HEK293 (cell line): ENCODE results near the gene H3-3A.

Experiments
- CTCF ChIA-PET: fragments of 350-600 bp; formaldehyde crosslinking; extraction: SDS; loops from one replicate; lab custom pipeline; 2021; ENCODE audit warnings: antibody characterized with exemption; lab: Yijun Ruan, JAX
- POLR2A ChIA-PET: fragments of 300-600 bp; formaldehyde crosslinking; extraction: SDS; loops from one replicate; lab custom pipeline; 2020; ENCODE audit warnings: antibody characterized with exemption, inconsistent platforms; lab: Yijun Ruan, JAX
- H3K27ac ChIP-seq: fragments of 200-500 bp; sonication (Bioruptor generic); 2 replicates; pipeline ENCODE4 v1.5.1; 2014; ENCODE audit warnings: low read depth, low read length, control low read depth, inconsistent platforms; ENCODE audit errors: extremely low read depth
- H3K36me3 ChIP-seq, 2 experiments: fragments of 200-500 bp in 1 of 2; sonication (Bioruptor generic) in 1 of 2; 1 replicate in 1 of 2; 2 replicates in 1 of 2; pipeline ENCODE4 v1.5.1; 2014 to 2017; ENCODE audit warnings: inconsistent platforms in 2 of 2, low read length in 2 of 2; ENCODE audit not compliant: control insufficient read depth in 2 of 2, insufficient read depth in 1 of 2
- H3K4me1 ChIP-seq: fragments of 200-500 bp; sonication (Bioruptor generic); 2 replicates; pipeline ENCODE4 v1.5.1; 2014; ENCODE audit warnings: mild to moderate bottlenecking, low read length, inconsistent platforms; ENCODE audit not compliant: control insufficient read depth, insufficient read depth
- H3K4me3 ChIP-seq: 2 replicates; pipeline ENCODE4 v1.5.1; 2011; ENCODE audit warnings: low read depth, mild to moderate bottlenecking, control low read depth, low read length, moderate library complexity
- H3K9me3 ChIP-seq: fragments of 200-500 bp; sonication (Bioruptor generic); 2 replicates; pipeline ENCODE4 v1.5.1; 2014; ENCODE audit warnings: low read depth, low read length, inconsistent platforms; ENCODE audit not compliant: control insufficient read depth, insufficient read depth
- CTCF ChIP-seq: fragments of 450-650 bp; formaldehyde crosslinking; IDR thresholded peaks from 2 replicates; pipeline ENCODE4 v1.5.1; 2016; ENCODE audit warnings: missing biosample characterization, missing genetic modification characterization
- EGR2 ChIP-seq: fragments of 450-650 bp; formaldehyde crosslinking; IDR thresholded peaks from 2 replicates; pipeline ENCODE4 v1.5.1; 2016; ENCODE audit warnings: low read depth, missing biosample characterization, missing genetic modification characterization
- KLF10 ChIP-seq: fragments of 450-650 bp; IDR thresholded peaks from 2 replicates; pipeline ENCODE4 v1.5.1; 2018; ENCODE audit warnings: missing biosample characterization, mild to moderate bottlenecking, missing genetic modification characterization
- SETDB1 ChIP-seq: IDR thresholded peaks from one replicate; pipeline ENCODE4 v1.6.1; 2017; ENCODE audit warnings: mild to moderate bottlenecking, low read length, moderate library complexity, mixed read lengths; ENCODE audit not compliant: insufficient read length
- YY1 ChIP-seq: fragments of 450-650 bp; formaldehyde crosslinking; IDR thresholded peaks from 2 replicates; pipeline ENCODE4 v1.5.1; 2018; ENCODE audit warnings: missing biosample characterization, missing genetic modification characterization
- YY2 ChIP-seq: fragments of 450-650 bp; formaldehyde crosslinking; IDR thresholded peaks from 2 replicates; pipeline ENCODE4 v1.5.1; 2016; ENCODE audit warnings: missing biosample characterization, missing genetic modification characterization
- ZBTB11 ChIP-seq: fragments of 450-650 bp; formaldehyde crosslinking; conservative IDR thresholded peaks from 2 replicates; pipeline ENCODE4 v1.5.1; 2016; ENCODE audit warnings: low read depth, missing biosample characterization, missing genetic modification characterization
- ZBTB26 ChIP-seq: fragments of 450-650 bp; formaldehyde crosslinking; optimal IDR thresholded peaks from 2 replicates; pipeline ENCODE3; 2016; ENCODE audit warnings: missing biosample characterization, mild to moderate bottlenecking, missing genetic modification characterization
- ZFHX2 ChIP-seq: fragments of 450-650 bp; formaldehyde crosslinking; conservative IDR thresholded peaks from 2 replicates; pipeline ENCODE4 v1.5.1; 2016; ENCODE audit warnings: missing biosample characterization, missing genetic modification characterization
- ZIC2 ChIP-seq: fragments of 450-650 bp; formaldehyde crosslinking; IDR thresholded peaks from 2 replicates; pipeline ENCODE4 v1.5.1; 2016; ENCODE audit warnings: missing biosample characterization, missing genetic modification characterization
- ZNF121 ChIP-seq: fragments of 450-650 bp; formaldehyde crosslinking; IDR thresholded peaks from 2 replicates; pipeline ENCODE4 v1.5.1; 2016; ENCODE audit warnings: missing biosample characterization, missing genetic modification characterization
- ZNF221 ChIP-seq: fragments of 450-650 bp; formaldehyde crosslinking; IDR thresholded peaks from 2 replicates; pipeline ENCODE4 v1.5.1; 2017; ENCODE audit warnings: missing biosample characterization, missing genetic modification characterization, borderline replicate concordance
- ZNF324 ChIP-seq: fragments of 450-650 bp; formaldehyde crosslinking; IDR thresholded peaks from 2 replicates; pipeline ENCODE4 v1.5.1; 2016; ENCODE audit warnings: missing biosample characterization, missing genetic modification characterization
- ZNF341 ChIP-seq: fragments of 450-650 bp; formaldehyde crosslinking; IDR thresholded peaks from 2 replicates; pipeline ENCODE4; 2016; ENCODE audit warnings: low read depth, missing biosample characterization, missing genetic modification characterization
- ZNF391 ChIP-seq: fragments of 450-650 bp; formaldehyde crosslinking; IDR thresholded peaks from 2 replicates; pipeline ENCODE4 v1.5.1; 2016; ENCODE audit warnings: low read depth, missing biosample characterization, missing genetic modification characterization, borderline replicate concordance
- ZNF449 ChIP-seq: fragments of 450-650 bp; formaldehyde crosslinking; IDR thresholded peaks from 2 replicates; pipeline ENCODE4 v1.5.1; 2017; ENCODE audit warnings: missing biosample characterization, mild to moderate bottlenecking, missing genetic modification characterization, moderate library complexity
- ZNF518A ChIP-seq: fragments of 450-650 bp; formaldehyde crosslinking; conservative IDR thresholded peaks from 2 replicates; pipeline ENCODE4 v1.5.1; 2016; ENCODE audit warnings: low read depth, missing biosample characterization, missing genetic modification characterization
- ZNF585B ChIP-seq: fragments of 450-650 bp; formaldehyde crosslinking; IDR thresholded peaks from 2 replicates; pipeline ENCODE4 v1.5.1; 2016; ENCODE audit warnings: missing biosample characterization, missing genetic modification characterization
- ZNF621 ChIP-seq: fragments of 450-650 bp; formaldehyde crosslinking; IDR thresholded peaks from 2 replicates; pipeline ENCODE4 v1.5.1; 2017; ENCODE audit warnings: missing biosample characterization, missing genetic modification characterization
- ZNF629 ChIP-seq: fragments of 450-650 bp; formaldehyde crosslinking; IDR thresholded peaks from 2 replicates; pipeline ENCODE4 v1.5.1; 2017; ENCODE audit warnings: missing biosample characterization, missing genetic modification characterization
- ZNF785 ChIP-seq: fragments of 450-650 bp; formaldehyde crosslinking; IDR thresholded peaks from 2 replicates; pipeline ENCODE4 v1.5.1; 2016; ENCODE audit warnings: missing biosample characterization, missing genetic modification characterization
- ZNF837 ChIP-seq: fragments of 450-650 bp; formaldehyde crosslinking; IDR thresholded peaks from 2 replicates; pipeline ENCODE4 v1.5.1; 2016; ENCODE audit warnings: missing biosample characterization, missing genetic modification characterization
- ZSCAN30 ChIP-seq: fragments of 450-650 bp; IDR thresholded peaks from 2 replicates; pipeline ENCODE4 v1.5.1; 2018; ENCODE audit warnings: missing biosample characterization, mild to moderate bottlenecking, missing genetic modification characterization, moderate library complexity
- ZXDB ChIP-seq: fragments of 450-650 bp; formaldehyde crosslinking; IDR thresholded peaks from 2 replicates; pipeline ENCODE4 v1.5.1; 2016; ENCODE audit warnings: missing biosample characterization, missing genetic modification characterization

H3-3A gene

GRCh38 chr1:226083302-226084101 lies 21.0 kb downstream of the H3-3A start:
- no peaks in the 10 kb centered on the region for H3K4me1 ChIP-seq
- H3K27ac ChIP-seq, result peak overlapping the region; percentile 63; the same call in 1 of the 2 replicates
- no peaks in the 10 kb centered on the region for H3K9me3 ChIP-seq
- CTCF ChIA-PET, result interaction anchor here (0.5 to 3.5 kb wide), 8 partner anchors 11 to 609 kb away, joined by 3 to 23 read pairs (median 6); no protein-coding TSS in a partner anchor
- POLR2A ChIA-PET, result interaction anchor here (0.6 to 2.1 kb wide), 21 partner anchors 9 to 1704 kb away, joined by 3 to 38 read pairs (median 4); partner anchors contain the start of genes H3-3A, PARP1, SDE2 and TMEM63A
- peak overlapping the region; percentile 61 for H3K4me3 ChIP-seq
- no peaks in the 10 kb centered on the region for H3K36me3 ChIP-seq
- TF ChIP-seq ZNF518A (tag by site-specific recombination), result no peak
- TF ChIP-seq ZNF629 (tag by site-specific recombination), result peak; percentile 29
- no peak for TF ChIP-seq ZNF785 (tag by site-specific recombination)
- TF ChIP-seq ZNF221 (tag by site-specific recombination), result no peak; the same call in 1 of the 2 replicates
- peak; percentile 99 for TF ChIP-seq ZFHX2
- TF ChIP-seq CTCF (tag by site-specific recombination), result peak; percentile 71
- TF ChIP-seq ZNF585B (tag by site-specific recombination), result no peak
- TF ChIP-seq ZXDB (tag by site-specific recombination), result peak; percentile 87
- TF ChIP-seq ZSCAN30 (tag by site-specific recombination), result peak; percentile 19; the same call in 1 of the 2 replicates
- peak; percentile 76 for TF ChIP-seq ZNF341 (tag by site-specific recombination)
- no peak for TF ChIP-seq SETDB1
- no peak for TF ChIP-seq ZNF837 (tag by site-specific recombination)
- peak; percentile 63 for TF ChIP-seq ZBTB26 (tag by site-specific recombination)
- 0 out of 2 replicates have a peak, but pooled peaks have one; percentile 78 for TF ChIP-seq ZNF391 (tag by site-specific recombination)
- TF ChIP-seq YY1 (tag by site-specific recombination), result peak; percentile 29; the same call in 1 of the 2 replicates
- TF ChIP-seq ZIC2 (tag by site-specific recombination), result peak; percentile 99
- TF ChIP-seq YY2 (tag by site-specific recombination), result no peak
- peak; percentile 28 for TF ChIP-seq ZBTB11
- no peak for TF ChIP-seq ZNF121 (tag by site-specific recombination)
- peak; percentile 88 for TF ChIP-seq ZNF324 (tag by site-specific recombination)
- TF ChIP-seq ZNF449 (tag by site-specific recombination), result peak; percentile 93
- peak; percentile 99 for TF ChIP-seq EGR2
- peak; percentile 62 for TF ChIP-seq KLF10 (tag by site-specific recombination)
- TF ChIP-seq ZNF621 (tag by site-specific recombination), result no peak
